BE2C (cell line): ENCODE measurements around the gene RGMB.
A peak's percentile ranks its signal among the peaks of the same experiment; 100 is the strongest.

Experiments used
- DNase-seq: peaks from one replicate; pipeline ENCODE4 v3.0.0-alpha.2; 2020
- H3K27me3 ChIP-seq: fragments of 250-450 bp; sonication (Bioruptor Pico); 2 replicates; pipeline ENCODE4 v1.5.1; 2020; ENCODE audit warnings: mild to moderate bottlenecking
- H3K36me3 ChIP-seq: fragments of 250-450 bp; sonication (Bioruptor Pico); 2 replicates; pipeline ENCODE4 v1.5.1; 2020; ENCODE audit warnings: mild to moderate bottlenecking
- H3K4me1 ChIP-seq: fragments of 250-450 bp; sonication (Bioruptor Pico); 2 replicates; pipeline ENCODE4 v1.5.1; 2020
- H3K4me3 ChIP-seq: 2 replicates; pipeline ENCODE4 v1.5.1; 2011; ENCODE audit warnings: low read depth, low read length
- H3K9me3 ChIP-seq: fragments of 250-450 bp; sonication (Bioruptor Pico); 2 replicates; pipeline ENCODE4 v1.5.1; 2020
- CTCF ChIP-seq: IDR thresholded peaks from 2 replicates; pipeline ENCODE4 v1.5.1; 2012; ENCODE audit warnings: mild to moderate bottlenecking, low read depth, low read length

RGMB gene

GRCh38 chr5:98770209-98770910 is 3.1 kb upstream of the RGMB start:
- H3K36me3 ChIP-seq, result peaks cover 5% of the 10 kb centered on the region
- peak; percentile 79 for DNase-seq

GRCh38 chr5:98770911-98771322 is 2.5 kb upstream of the RGMB start:
- H3K4me1 ChIP-seq, result no peaks in the 10 kb centered on the region; the same call in 1 of the 2 replicates
- no peak for TF ChIP-seq CTCF
- no peak for DNase-seq
- no peaks in the 10 kb centered on the region for H3K9me3 ChIP-seq
- peaks cover 5% of the 10 kb centered on the region for H3K36me3 ChIP-seq
- H3K4me3 ChIP-seq, result peak overlapping the region; percentile 85
- peaks cover 7% of the 10 kb centered on the region for H3K27me3 ChIP-seq

More at GRCh38 chr5:98770209-98770910, 3.1 kb upstream of the RGMB start:
- Histone ChIP-seq H3K27me3 (peaks cover 7% of the 10 kb centered on the region), H3K4me1 (no peaks in the 10 kb centered on the region; the same call in 1 of the 2 replicates), H3K4me3 (peak overlapping the region; percentile 85), H3K9me3 (no peaks in the 10 kb centered on the region)
- no peak for TF ChIP-seq CTCF

DNA sequence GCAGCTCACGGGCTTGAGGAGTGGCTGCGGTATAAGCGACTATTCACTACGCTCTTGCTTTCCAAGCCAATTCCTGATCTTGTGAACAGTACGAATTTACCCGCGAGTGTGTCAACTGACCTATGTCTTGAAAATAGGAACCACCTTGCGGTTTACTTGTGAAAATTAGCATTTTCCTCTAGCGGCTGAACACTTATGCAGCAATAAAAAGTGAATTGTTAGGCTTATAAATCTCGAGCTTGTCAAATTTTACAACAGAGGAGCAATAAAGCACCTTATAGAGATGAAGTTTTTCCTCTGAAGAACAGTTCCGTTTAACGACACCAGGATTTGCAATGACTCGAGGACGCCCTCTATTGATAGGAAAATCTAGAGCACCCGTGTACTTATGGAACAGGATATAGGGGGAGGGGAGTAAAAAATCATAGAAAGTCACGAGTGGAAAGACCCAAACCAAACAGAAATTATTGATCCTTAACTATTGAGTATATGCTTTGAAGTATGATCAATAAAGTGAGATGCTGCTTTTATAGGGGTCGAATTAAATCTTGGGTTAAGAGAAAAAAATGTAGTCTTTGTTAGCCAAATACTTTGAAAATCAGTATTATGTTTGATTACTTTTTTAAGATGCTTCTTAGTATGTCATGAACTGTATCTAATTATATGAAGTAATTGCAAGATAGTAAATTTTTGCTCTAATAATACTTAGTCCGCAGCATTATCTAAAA is 1.9 kb upstream of the RGMB start:
- H3K4me1 ChIP-seq, result no peaks in the 10 kb centered on the region; the same call in 1 of the 2 replicates
- H3K36me3 ChIP-seq, result peaks cover 5% of the 10 kb centered on the region
- TF ChIP-seq CTCF, result peak; percentile 100
- DNase-seq, result peak; percentile 80
- no peaks in the 10 kb centered on the region for H3K9me3 ChIP-seq
- peaks cover 7% of the 10 kb centered on the region for H3K27me3 ChIP-seq
- H3K4me3 ChIP-seq, result peak overlapping the region; percentile 85

- peak; percentile 90 for DNase-seq
- Histone ChIP-seq H3K36me3 (peaks cover 5% of the 10 kb centered on the region), H3K9me3 (no peaks in the 10 kb centered on the region), H3K4me3 (peak overlapping the region; percentile 85), H3K4me1 (no peaks in the 10 kb centered on the region; the same call in 1 of the 2 replicates), H3K27me3 (peaks cover 7% of the 10 kb centered on the region)
- no peak for TF ChIP-seq CTCF
Measured at GRCh38 chr5:98772415-98773213, 849 bp upstream of the RGMB start.

GRCh38 chr5:98773214-98773463 is 324 bp upstream of the RGMB start:
- no peak for TF ChIP-seq CTCF
- Histone ChIP-seq H3K4me1 (no peaks in the 10 kb centered on the region; the same call in 1 of the 2 replicates), H3K27me3 (peaks cover 7% of the 10 kb centered on the region)

More at GRCh38 chr5:98773214-98773463, 324 bp upstream of the RGMB start:
- Histone ChIP-seq H3K4me3 (peak overlapping the region; percentile 85), H3K36me3 (peaks cover 5% of the 10 kb centered on the region), H3K9me3 (no peaks in the 10 kb centered on the region)
- DNase-seq, result no peak
